ENCODE results near the gene HNF4A. TPM values are rescaled to one million over a fixed set of nuclear protein-coding genes. Genes with fewer than 3 reads are reported as not detected.
A peak's percentile ranks its signal among the peaks of the same experiment; 100 is the strongest.

The HNF4A gene
- total and polyA plus RNA-seq, 2 of the 13 experiments (the other 11 are each of a cell fraction or from before 2014, with no cell fraction given): 80.9 to 169 TPM

DNA sequence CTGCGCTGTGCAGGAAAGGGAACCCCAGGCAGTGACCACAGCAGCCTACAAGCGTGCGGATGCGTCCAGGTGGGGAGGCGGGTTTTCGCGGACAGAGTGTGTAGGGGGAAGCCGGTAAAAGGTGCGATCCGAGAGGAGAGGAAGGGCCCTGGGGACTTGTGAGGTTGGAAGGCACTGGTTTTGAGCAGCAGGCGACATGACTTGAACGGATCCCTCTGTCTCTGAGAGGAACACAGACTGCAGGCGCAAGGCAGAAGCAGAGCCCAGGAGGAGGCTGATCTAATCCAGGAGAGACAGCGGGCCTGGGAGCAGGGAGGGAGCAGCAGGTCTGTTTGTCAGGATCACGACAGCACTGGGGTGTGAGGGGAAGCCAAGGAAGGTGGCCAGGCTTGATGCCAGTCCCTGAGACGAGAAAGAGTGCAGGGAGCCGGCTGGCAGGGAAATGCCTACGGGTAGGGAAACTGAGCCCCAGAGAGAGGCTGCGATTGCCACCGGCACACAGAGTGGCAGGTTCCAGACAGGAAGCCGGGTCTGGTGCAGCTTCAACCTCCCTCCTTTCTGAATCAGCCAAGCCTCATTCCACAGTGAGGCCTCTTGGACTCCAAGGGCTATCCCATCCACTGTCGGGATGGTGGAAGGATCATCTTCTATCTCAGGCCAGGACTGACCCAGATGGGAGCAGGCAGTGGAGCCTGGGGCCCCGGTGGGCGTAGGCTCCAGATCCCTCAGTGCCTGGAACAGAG lies 57.1 kb downstream of the HNF4A start (continued):
- TF ChIP-seq, protein P1, sequence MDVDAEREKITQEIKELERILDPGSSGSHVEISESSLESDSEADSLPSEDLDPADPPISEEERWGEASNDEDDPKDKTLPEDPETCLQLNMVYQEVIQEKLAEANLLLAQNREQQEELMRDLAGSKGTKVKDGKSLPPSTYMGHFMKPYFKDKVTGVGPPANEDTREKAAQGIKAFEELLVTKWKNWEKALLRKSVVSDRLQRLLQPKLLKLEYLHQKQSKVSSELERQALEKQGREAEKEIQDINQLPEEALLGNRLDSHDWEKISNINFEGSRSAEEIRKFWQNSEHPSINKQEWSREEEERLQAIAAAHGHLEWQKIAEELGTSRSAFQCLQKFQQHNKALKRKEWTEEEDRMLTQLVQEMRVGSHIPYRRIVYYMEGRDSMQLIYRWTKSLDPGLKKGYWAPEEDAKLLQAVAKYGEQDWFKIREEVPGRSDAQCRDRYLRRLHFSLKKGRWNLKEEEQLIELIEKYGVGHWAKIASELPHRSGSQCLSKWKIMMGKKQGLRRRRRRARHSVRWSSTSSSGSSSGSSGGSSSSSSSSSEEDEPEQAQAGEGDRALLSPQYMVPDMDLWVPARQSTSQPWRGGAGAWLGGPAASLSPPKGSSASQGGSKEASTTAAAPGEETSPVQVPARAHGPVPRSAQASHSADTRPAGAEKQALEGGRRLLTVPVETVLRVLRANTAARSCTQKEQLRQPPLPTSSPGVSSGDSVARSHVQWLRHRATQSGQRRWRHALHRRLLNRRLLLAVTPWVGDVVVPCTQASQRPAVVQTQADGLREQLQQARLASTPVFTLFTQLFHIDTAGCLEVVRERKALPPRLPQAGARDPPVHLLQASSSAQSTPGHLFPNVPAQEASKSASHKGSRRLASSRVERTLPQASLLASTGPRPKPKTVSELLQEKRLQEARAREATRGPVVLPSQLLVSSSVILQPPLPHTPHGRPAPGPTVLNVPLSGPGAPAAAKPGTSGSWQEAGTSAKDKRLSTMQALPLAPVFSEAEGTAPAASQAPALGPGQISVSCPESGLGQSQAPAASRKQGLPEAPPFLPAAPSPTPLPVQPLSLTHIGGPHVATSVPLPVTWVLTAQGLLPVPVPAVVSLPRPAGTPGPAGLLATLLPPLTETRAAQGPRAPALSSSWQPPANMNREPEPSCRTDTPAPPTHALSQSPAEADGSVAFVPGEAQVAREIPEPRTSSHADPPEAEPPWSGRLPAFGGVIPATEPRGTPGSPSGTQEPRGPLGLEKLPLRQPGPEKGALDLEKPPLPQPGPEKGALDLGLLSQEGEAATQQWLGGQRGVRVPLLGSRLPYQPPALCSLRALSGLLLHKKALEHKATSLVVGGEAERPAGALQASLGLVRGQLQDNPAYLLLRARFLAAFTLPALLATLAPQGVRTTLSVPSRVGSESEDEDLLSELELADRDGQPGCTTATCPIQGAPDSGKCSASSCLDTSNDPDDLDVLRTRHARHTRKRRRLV (CRISPR knock-in tag; IDR thresholded peaks at IDR 0.05): no peak
- TF ChIP-seq ZNF318 (CRISPR knock-in tag; IDR thresholded peaks at IDR 0.05) (peak; percentile 70; the same call in 1 of the 2 replicates), ZNF670 (CRISPR knock-in tag; IDR thresholded peaks at IDR 0.05; ENCODE audit: borderline replicate concordance) (no peak), ZNF75D (CRISPR knock-in tag; IDR thresholded peaks at IDR 0.05; ENCODE audit: borderline replicate concordance) (no peak), FOXJ3 (CRISPR knock-in tag; IDR thresholded peaks at IDR 0.05; ENCODE audit: borderline replicate concordance) (no peak), SP4 (CRISPR knock-in tag; IDR thresholded peaks at IDR 0.05) (peak; percentile 34; the same call in 1 of the 2 replicates), KDM5A (IDR thresholded peaks at IDR 0.05; ENCODE audit: borderline replicate concordance, low read length) (no peak), RERE (CRISPR knock-in tag; IDR thresholded peaks at IDR 0.05; ENCODE audit: low read depth) (no peak)
